ENCODE measurements around the gene PTPN6. TPM values are rescaled to one million over a fixed set of nuclear protein-coding genes. Genes with fewer than 3 reads are reported as not detected.

Gene PTPN6
- total and polyA plus RNA-seq, 2 of the 13 experiments (the other 11 are each of a cell fraction or from before 2014, with no cell fraction given) = 10.5 to 10.6 TPM

DNA sequence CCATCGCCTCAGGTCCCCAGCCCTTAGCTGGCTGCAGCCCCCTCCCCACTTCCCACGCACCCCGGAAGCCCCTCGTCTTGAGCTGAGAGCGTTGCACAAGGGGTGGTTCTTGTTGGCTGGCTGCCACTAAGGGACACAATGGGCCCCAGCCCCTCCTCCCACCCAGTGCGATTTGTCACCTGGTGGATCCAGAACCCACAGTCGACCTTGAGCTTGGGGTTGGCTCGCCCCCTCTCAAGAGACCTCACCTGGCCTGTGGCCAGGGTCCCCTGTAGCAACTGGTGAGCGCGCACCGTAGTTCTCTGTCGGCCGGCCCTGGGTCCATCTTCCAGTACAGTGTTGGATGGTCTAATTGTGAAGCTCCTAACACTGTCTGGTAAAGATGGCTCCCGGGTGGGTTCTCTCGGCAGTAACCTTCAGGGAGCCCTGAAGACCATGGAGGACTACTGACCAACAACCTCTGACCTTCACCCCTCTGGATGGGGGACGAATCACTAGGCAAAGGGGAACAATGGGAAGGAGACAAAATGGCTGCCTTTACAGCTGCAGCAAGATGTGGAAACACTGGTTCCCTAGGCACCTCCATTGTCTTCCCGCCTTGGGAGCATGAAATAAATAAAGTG lies 12.7 kb downstream of the PTPN6 start:
- ChIA-PET POLR2A (interaction anchor here (0.8 to 8.0 kb wide), 7 partner anchors 10 to 95 kb away, joined by 3 to 180 read pairs (median 5); partner anchors contain the start of genes C12orf57, LPCAT3 and RNU7-1), CTCF (ENCODE audit: low intra/inter-chr PET ratio, low total read pairs) (interaction anchor here (1.1 to 1.8 kb wide), 2 partner anchors 17 to 79 kb away, joined by 3 to 6 read pairs; no protein-coding TSS in a partner anchor)
- no peak for ATAC-seq
- Histone ChIP-seq H3K9ac (ENCODE audit: insufficient read depth, low read depth, low read length) (no peak overlapping the region), H4K20me1 (ENCODE audit: insufficient read depth, low read length) (no peaks in the 10 kb centered on the region; the same call in 1 of the 2 replicates), H3K4me1 (ENCODE audit: insufficient read depth, low read length) (peaks cover 53% of the 10 kb centered on the region), H3K9me3 (ENCODE audit: low read length) (no peaks in the 10 kb centered on the region), H3K27ac (ENCODE audit: extremely low read length, insufficient read depth, low read length) (no peak overlapping the region), H2AFZ (ENCODE audit: low read length) (no peak overlapping the region), H3K4me3 (replicated peaks in 1 of 3; ENCODE audit: insufficient read depth in 1 of 3, low read depth in 2 of 3, low read length in 3 of 3) (no peak overlapping the region), H3K79me2 (ENCODE audit: insufficient read depth, low read length) (peaks cover 14% of the 10 kb centered on the region), H3K36me3 (replicated peaks in 1 of 2; ENCODE audit: control insufficient read depth in 1 of 2, insufficient read depth in 2 of 2, low read length in 2 of 2) (peaks cover 22 to 37% of the 10 kb centered on the region in 2 experiments), H3K4me2 (ENCODE audit: low read depth, low read length) (no peak overlapping the region), H3K27me3 (ENCODE audit: control insufficient read depth in 1 of 2, insufficient read depth in 2 of 2, low read length in 2 of 2) (no peaks in the 10 kb centered on the region)
- no peak for FAIRE-seq
- 94% methylated on average over 9 of the region's 17 CpGs for WGBS (ENCODE audit: low lambda C conversion rate)
- in situ Hi-C loops (cut with HindIII; ENCODE audit: extremely low pct_ligation_motif_present, low pct_unique_long_range_greater_than_20kb) (no loop called here), intact Hi-C loops (cut with micrococcal nuclease; ENCODE audit: unreplicated experiment) (no loop called here)
- BruUV-seq (replicated peaks) = no TSS peak
- no peak for DNase-seq (ENCODE audit: low spot score)
- TF ChIP-seq DR1 (CRISPR knock-in tag; IDR thresholded peaks at IDR 0.05) (no peak), AGO2 (optimal IDR thresholded peaks at IDR 0.05; ENCODE audit: low read depth, low read length) (peak; percentile 18), CREBL2 (CRISPR knock-in tag; IDR thresholded peaks at IDR 0.05; ENCODE audit: borderline replicate concordance) (no peak), BCL6 (CRISPR knock-in tag; IDR thresholded peaks at IDR 0.05) (no peak)

DNA sequence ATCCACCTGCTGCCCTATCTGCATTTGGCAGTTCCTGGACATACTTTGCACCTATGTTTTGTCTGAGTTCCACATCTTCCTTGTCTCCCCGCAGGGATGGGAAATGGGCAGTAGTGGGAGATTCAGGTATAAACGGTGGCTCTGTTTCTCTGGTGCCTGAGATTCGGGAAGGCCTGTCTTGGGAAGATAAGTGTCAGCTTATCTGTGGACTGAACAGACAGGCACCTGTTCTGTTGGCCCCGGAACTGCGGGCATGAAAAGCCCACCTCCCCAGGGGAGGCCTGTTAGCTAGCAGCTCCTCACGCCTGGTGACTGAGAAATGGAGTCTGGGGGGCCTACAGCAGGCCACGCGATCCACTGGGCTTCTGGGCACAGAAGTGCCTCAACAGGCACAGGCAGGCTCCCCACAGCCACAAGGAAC lies 13.5 kb downstream of the PTPN6 start:
- Histone ChIP-seq H3K4me2 (ENCODE audit: low read depth, low read length) (no peak overlapping the region), H3K79me2 (ENCODE audit: insufficient read depth, low read length) (peaks cover 20% of the 10 kb centered on the region), H4K20me1 (ENCODE audit: insufficient read depth, low read length) (no peaks in the 10 kb centered on the region; the same call in 1 of the 2 replicates), H3K4me3 (replicated peaks in 1 of 3; ENCODE audit: insufficient read depth in 1 of 3, low read depth in 2 of 3, low read length in 3 of 3) (no peak overlapping the region), H3K27ac (ENCODE audit: extremely low read length, insufficient read depth, low read length) (peak overlapping the region; percentile 46), H3K27me3 (ENCODE audit: control insufficient read depth in 1 of 2, insufficient read depth in 2 of 2, low read length in 2 of 2) (no peaks in the 10 kb centered on the region), H3K9me3 (ENCODE audit: low read length) (no peaks in the 10 kb centered on the region), H3K4me1 (ENCODE audit: insufficient read depth, low read length) (peaks cover 57% of the 10 kb centered on the region), H2AFZ (ENCODE audit: low read length) (no peak overlapping the region), H3K9ac (ENCODE audit: insufficient read depth, low read depth, low read length) (no peak overlapping the region), H3K36me3 (replicated peaks in 1 of 2; ENCODE audit: control insufficient read depth in 1 of 2, insufficient read depth in 2 of 2, low read length in 2 of 2) (peaks cover 22 to 38% of the 10 kb centered on the region in 2 experiments)
- no peak for DNase-seq (ENCODE audit: low spot score)
- in situ Hi-C loops (cut with HindIII; ENCODE audit: extremely low pct_ligation_motif_present, low pct_unique_long_range_greater_than_20kb) (no loop called here), intact Hi-C loops (cut with micrococcal nuclease; ENCODE audit: unreplicated experiment) (no loop called here)
- ATAC-seq = no peak
- ChIA-PET POLR2A (interaction anchor here (0.9 to 8.0 kb wide), 7 partner anchors 9 to 96 kb away, joined by 3 to 180 read pairs (median 5); partner anchors contain the start of genes C12orf57, LPCAT3, RNU7-1 and SPSB2), CTCF (ENCODE audit: low intra/inter-chr PET ratio, low total read pairs) (interaction anchor here (1.1 to 2.1 kb wide), 5 partner anchors 18 to 78 kb away, joined by 3 to 15 read pairs (median 6); partner anchors contain the start of genes C12orf57 and RNU7-1)
- WGBS (ENCODE audit: low lambda C conversion rate) = 94% methylated on average over 6 of the region's 8 CpGs
- BruUV-seq (replicated peaks) = no TSS peak
- no peak for FAIRE-seq
- TF ChIP-seq POLR2A (IDR thresholded peaks at IDR 0.05; ENCODE audit: insufficient read depth in 1 of 2, low read depth in 2 of 2, low read length in 2 of 2) (peak in 1 of 2 experiments; percentile 46; a peak in 1 of 4 replicates), ZNF674 (CRISPR knock-in tag; IDR thresholded peaks at IDR 0.05; ENCODE audit: low read depth) (no peak)
- TF ChIP-seq, protein P1, sequence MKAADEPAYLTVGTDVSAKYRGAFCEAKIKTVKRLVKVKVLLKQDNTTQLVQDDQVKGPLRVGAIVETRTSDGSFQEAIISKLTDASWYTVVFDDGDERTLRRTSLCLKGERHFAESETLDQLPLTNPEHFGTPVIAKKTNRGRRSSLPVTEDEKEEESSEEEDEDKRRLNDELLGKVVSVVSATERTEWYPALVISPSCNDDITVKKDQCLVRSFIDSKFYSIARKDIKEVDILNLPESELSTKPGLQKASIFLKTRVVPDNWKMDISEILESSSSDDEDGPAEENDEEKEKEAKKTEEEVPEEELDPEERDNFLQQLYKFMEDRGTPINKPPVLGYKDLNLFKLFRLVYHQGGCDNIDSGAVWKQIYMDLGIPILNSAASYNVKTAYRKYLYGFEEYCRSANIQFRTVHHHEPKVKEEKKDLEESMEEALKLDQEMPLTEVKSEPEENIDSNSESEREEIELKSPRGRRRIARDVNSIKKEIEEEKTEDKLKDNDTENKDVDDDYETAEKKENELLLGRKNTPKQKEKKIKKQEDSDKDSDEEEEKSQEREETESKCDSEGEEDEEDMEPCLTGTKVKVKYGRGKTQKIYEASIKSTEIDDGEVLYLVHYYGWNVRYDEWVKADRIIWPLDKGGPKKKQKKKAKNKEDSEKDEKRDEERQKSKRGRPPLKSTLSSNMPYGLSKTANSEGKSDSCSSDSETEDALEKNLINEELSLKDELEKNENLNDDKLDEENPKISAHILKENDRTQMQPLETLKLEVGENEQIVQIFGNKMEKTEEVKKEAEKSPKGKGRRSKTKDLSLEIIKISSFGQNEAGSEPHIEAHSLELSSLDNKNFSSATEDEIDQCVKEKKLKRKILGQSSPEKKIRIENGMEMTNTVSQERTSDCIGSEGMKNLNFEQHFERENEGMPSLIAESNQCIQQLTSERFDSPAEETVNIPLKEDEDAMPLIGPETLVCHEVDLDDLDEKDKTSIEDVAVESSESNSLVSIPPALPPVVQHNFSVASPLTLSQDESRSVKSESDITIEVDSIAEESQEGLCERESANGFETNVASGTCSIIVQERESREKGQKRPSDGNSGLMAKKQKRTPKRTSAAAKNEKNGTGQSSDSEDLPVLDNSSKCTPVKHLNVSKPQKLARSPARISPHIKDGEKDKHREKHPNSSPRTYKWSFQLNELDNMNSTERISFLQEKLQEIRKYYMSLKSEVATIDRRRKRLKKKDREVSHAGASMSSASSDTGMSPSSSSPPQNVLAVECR (CRISPR knock-in tag; IDR thresholded peaks at IDR 0.05; ENCODE audit: borderline replicate concordance) = no peak
- TF ChIP-seq, protein P2, sequence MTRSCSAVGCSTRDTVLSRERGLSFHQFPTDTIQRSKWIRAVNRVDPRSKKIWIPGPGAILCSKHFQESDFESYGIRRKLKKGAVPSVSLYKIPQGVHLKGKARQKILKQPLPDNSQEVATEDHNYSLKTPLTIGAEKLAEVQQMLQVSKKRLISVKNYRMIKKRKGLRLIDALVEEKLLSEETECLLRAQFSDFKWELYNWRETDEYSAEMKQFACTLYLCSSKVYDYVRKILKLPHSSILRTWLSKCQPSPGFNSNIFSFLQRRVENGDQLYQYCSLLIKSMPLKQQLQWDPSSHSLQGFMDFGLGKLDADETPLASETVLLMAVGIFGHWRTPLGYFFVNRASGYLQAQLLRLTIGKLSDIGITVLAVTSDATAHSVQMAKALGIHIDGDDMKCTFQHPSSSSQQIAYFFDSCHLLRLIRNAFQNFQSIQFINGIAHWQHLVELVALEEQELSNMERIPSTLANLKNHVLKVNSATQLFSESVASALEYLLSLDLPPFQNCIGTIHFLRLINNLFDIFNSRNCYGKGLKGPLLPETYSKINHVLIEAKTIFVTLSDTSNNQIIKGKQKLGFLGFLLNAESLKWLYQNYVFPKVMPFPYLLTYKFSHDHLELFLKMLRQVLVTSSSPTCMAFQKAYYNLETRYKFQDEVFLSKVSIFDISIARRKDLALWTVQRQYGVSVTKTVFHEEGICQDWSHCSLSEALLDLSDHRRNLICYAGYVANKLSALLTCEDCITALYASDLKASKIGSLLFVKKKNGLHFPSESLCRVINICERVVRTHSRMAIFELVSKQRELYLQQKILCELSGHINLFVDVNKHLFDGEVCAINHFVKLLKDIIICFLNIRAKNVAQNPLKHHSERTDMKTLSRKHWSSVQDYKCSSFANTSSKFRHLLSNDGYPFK (CRISPR knock-in tag; IDR thresholded peaks at IDR 0.05; ENCODE audit: borderline replicate concordance) = peak; percentile 35; the same call in 1 of the 2 replicates
